HG03045 (cell line): Measurements from ENCODE around the gene CNNM2.

Source experiments
- ATAC-seq: cut with Tn5 transposase; IDR thresholded peaks from one replicate; pipeline ENCODE4 v1.9.1; 2021; ENCODE audit warnings: mild to moderate bottlenecking, moderate library complexity; ENCODE audit not compliant: unreplicated experiment

The CNNM2 gene

GRCh38 chr10:102917962-102918816, at the start of gene CNNM2:
Gene CNNM2 (plus strand): TSS chr10:102918294. CDS start chr10:102918481, 187 bp downstream.
- ATAC-seq, result peak; percentile 89

- no peak for ATAC-seq
Observed at GRCh38 chr10:102868911-102869257, 49.2 kb upstream of the CNNM2 start.

GRCh38 chr10:102869258-102870198, 48.6 kb upstream of the CNNM2 start, which contains the start of gene AS3MT:
Gene AS3MT (plus strand): TSS chr10:102869470. CDS start chr10:102869593, 123 bp downstream.
- no peak for ATAC-seq

- no peak for ATAC-seq
Observed at GRCh38 chr10:102870221-102870620, 47.9 kb upstream of the CNNM2 start.

- no peak for ATAC-seq
Observed at GRCh38 chr10:102872163-102872562, 45.9 kb upstream of the CNNM2 start.

GRCh38 chr10:102876747-102877153, 41.3 kb upstream of the CNNM2 start:
- ATAC-seq, result no peak

GRCh38 chr10:102878629-102879028, 39.5 kb upstream of the CNNM2 start:
- no peak for ATAC-seq

GRCh38 chr10:102880256-102880655, 37.8 kb upstream of the CNNM2 start:
- no peak for ATAC-seq

GRCh38 chr10:102888048-102888447, 30.0 kb upstream of the CNNM2 start:
- ATAC-seq, result no peak

- ATAC-seq, result no peak
Observed at GRCh38 chr10:102894466-102895213, 23.5 kb upstream of the CNNM2 start.

- ATAC-seq, result no peak
Observed at GRCh38 chr10:102900006-102900405, 18.1 kb upstream of the CNNM2 start.

- ATAC-seq, result no peak
Observed at GRCh38 chr10:102904346-102904745, 13.7 kb upstream of the CNNM2 start.

- no peak for ATAC-seq
Observed at GRCh38 chr10:102906507-102906906, 11.6 kb upstream of the CNNM2 start.

- no peak for ATAC-seq
Observed at GRCh38 chr10:102914781-102915180, 3.3 kb upstream of the CNNM2 start.

- ATAC-seq, result no peak
Observed at GRCh38 chr10:102916173-102916572, 1.9 kb upstream of the CNNM2 start.

GRCh38 chr10:102917314-102917961, 656 bp upstream of the CNNM2 start:
- ATAC-seq, result peak; percentile 42

- ATAC-seq, result no peak
Observed at GRCh38 chr10:102918817-102919245, 737 bp downstream of the CNNM2 start.

- no peak for ATAC-seq
Observed at GRCh38 chr10:102919246-102919959, 1.3 kb downstream of the CNNM2 start.

- ATAC-seq, result no peak
Observed at GRCh38 chr10:102919992-102920739, 2.1 kb downstream of the CNNM2 start.
